Activated CD8-positive, alpha-beta memory T cell treated with anti-CD3 and anti-CD28 coated beads for 4 hours (primary cell): Measurements from ENCODE around the gene DPEP3.
"Not testable (repeated sequence)": the region's sequence is repeated elsewhere in the genome, so short reads cannot be mapped to it uniquely, and the experiment has no call there.

ENCODE experiments used
- DNase-seq, 2 donors: peaks; one replicate each; pipeline ENCODE4 v3.0.0-alpha.2; 2020; ENCODE audit warnings: low read depth in 2 of 2

The DPEP3 gene

GRCh38 chr16:67979955-67980678 lies at the start of gene DPEP3:
TSS of gene DPEP3 (minus strand) at chr16:67980499. CDS start at chr16:67980380, 119 bp downstream.
- no peak for DNase-seq

DNA sequence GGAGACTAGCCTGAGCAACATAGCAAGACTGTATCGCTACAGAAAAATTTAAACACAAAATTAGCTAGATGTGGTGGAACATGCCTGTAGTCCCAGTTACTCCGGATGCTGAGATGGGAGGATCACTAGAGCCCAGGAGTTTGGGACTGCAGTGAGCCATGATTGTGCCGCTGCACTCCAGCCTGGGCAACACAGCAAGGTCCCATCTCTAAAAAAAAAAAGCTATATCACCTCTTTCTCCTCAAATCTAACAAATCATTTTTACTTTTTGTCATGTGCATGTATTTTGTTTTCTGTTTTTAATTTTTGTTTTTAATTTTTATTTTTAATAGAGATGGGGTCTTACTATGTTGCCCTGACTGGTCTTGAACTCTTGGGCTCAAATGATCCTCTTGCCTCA lies 48.7 kb upstream of the DPEP3 start:
- DNase-seq: no peak

- DNase-seq: peak; percentile 85 to 92
Observed at GRCh38 chr16:68022728-68023537, 42.6 kb upstream of the DPEP3 start, which contains the start of the genes DDX28 and DUS2. TSS of gene DDX28 (minus strand) at chr16:68023232. CDS start at chr16:68023202, 30 bp downstream. TSS of gene DUS2 (plus strand) at chr16:68023284. CDS start at chr16:68038024, 14,740 bp downstream.

GRCh38 chr16:68022278-68022727 lies 42.0 kb upstream of the DPEP3 start:
- no peak for DNase-seq

- no peak for DNase-seq
Observed at GRCh38 chr16:68021490-68021889, 41.2 kb upstream of the DPEP3 start.

DNA sequence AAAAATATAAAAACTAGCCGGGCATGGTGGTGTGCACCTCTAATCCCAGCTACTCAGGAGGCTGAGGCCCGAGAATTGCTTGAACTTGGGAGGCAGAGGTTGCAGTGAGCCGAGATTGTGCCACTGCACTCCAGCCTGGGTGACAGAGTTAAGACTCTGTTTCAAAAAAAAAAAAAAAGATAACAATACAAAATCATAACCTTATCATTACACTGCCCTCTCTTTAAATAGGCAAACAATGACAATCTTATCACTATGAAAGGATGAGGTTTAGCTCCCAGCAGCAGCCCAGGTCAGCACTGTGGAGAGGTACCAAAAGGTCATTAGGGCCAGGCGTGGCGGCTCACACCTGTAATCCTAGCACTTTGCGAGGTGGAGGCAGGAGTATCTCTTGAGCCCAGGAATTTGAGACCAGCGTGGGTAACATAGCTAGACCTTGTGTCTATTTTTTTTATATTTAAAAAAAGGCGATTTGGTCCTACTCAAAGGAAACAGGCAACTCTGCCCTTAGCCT lies 38.9 kb upstream of the DPEP3 start:
- DNase-seq: no peak

DNA sequence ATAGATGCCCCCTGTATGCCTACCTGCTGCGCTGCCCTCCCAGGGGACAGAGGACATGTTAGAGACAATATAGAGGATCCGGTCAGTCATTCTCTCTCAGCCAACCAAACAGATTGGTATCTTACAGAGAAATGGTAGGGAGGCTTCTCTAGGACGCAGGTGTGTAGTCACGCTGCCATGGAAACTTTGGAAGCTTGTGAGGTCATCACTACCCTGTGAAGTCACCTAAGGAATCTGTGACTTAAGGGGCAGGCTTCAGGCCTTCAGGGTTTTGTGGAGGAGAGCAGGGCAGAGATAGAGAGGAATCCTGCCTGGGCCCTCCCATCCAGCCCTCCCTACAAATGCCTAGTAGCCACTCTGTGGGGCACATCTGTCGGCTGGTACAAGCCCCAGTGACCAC lies 35.4 kb upstream of the DPEP3 start, which contains the start of gene DPEP2NB:
Gene DPEP2NB, minus strand, starts transcription at position 231 of the 400 bp plus-strand sequence. Its CDS starts 141 bp downstream, at position 90.
- no peak for DNase-seq

DNA sequence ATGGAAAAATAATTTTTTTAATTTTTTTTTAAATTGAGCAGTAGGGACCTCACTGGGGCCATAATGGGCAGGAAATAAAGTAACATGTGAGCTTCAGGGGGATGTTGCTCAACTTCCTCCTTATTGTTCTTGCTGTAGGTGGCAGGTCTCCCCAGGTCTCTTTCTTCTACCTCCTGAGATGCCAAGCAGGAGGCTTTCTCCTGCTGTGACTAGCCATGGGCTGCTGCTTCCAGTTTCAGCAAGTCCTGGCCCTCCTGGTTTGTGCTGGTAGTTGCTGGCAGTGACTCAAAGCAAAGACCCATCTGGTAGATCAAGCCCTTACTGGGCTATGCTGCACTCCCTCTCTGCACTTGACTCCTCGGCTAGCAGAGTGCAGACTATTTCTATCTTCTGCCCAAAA lies 33.1 kb upstream of the DPEP3 start:
- DNase-seq: no peak

GRCh38 chr16:68009872-68010271 lies 29.6 kb upstream of the DPEP3 start:
- DNase-seq: not testable (repeated sequence)

- DNase-seq: no peak
Observed at GRCh38 chr16:68009157-68009735, 28.9 kb upstream of the DPEP3 start.

DNA sequence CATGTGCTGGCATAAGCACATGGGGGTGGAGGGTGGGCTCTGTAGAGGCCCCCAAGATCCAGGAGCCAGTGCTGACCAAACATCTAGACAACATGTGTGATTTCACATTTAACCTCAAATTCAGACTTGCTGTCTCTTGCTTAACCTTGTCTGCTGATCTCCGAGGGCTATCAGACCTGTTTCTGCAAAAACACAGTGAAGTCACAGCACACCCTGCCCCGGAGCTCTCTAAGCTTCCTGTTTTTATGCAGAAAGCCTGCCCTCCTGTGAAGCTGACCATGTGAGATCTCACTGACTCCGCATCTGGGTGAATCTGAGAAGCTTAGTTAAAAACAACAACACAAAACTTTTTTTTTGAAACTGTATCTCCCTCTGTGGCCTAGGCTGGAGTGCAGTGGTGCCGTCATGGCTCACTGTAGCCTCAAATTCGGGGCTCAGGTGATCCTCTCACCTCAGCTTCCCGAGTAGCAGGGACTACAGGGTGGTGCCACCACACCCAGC lies 25.5 kb upstream of the DPEP3 start:
- no peak for DNase-seq

GRCh38 chr16:68005211-68005610 lies 24.9 kb upstream of the DPEP3 start:
- DNase-seq: no peak

DNA sequence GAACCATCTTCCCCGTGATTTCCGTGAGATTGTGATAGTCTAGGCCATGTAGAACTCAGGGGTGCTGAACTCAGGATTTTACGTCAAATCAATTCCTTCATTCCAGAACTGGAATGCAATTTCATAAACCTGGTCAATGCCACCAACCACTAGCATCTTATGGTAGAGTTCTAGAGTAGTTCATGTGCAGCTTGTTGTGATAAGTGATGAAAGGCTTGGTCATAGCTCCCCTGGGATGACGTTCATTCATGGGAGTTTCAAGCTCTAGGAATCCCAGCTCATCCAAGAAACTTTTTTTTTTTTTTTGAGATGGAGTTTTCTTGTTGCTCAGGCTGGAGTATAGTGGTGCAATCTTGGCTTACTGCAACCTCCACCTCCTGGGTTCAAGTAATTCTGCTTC lies 22.7 kb upstream of the DPEP3 start:
- no peak for DNase-seq

- DNase-seq: no peak
Observed at GRCh38 chr16:68000450-68000849, 20.2 kb upstream of the DPEP3 start.

DNA sequence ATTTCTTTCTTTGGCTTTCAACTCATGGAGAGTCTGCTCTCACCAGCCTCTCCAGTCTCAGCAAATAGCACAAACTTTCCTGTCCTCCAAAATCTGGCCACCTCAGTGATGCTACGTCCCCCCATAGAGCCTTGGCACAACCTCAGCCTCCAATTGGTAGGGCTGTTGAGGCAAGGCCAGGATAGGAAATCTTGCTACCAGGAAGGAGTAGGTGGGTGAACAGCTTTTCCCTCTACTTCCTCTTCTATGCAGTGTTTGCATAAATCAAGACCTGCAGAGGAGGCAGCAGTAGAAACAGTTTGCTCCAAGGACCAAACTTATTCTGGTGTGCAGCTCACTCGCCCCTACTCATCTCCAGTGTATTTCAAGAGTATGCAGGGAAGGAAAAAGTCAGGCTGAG lies 19.7 kb upstream of the DPEP3 start:
- DNase-seq: no peak

DNA sequence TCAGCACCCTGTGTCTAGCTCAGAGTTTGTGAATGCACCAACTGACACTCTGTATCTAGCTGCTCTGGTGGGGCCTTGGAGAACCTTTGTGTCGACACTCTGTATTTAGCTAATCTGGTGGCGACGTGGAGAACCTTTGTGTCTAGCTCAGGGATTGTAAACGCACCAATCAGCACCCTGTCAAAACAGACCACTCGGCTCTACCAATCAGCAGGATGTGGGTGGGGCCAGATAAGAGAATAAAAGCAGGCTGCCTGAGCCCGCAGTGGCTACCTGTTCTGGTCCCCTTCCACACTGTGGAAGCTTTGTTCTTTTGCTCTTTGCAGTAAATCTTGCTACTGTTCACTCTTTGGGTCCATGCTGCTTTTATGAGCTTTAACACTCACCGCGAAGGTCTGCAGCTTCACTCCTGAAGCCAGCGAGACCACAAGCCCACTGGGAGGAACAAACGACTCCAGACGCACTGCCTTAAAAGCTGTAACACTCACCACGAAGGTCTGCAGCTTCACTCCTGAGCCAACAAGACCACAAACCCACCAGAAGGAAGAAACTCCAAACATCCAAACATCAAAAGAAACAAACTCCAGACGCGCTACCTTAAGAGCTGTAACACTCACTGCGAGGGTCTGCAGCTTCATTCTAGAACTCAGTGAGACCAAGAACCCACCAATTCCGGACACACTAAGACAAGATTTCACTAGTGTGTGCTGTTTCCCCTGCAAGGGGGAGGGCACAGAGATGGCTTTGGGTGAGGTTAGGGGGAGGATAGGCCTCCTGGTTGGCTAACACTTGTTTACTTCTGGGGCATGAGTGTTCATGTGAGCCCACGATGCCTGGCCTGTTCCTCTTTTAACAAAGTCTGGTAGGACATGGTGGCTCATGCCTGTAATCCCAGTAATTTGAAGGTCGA lies 18.7 kb upstream of the DPEP3 start, which contains the start of gene DPEP2:
Gene DPEP2, minus strand, starts transcription at position 706 of the 910 bp plus-strand sequence. CDS start 6,272 bp downstream, outside the sequence.
- not testable (repeated sequence) for DNase-seq

GRCh38 chr16:67998231-67998778 lies 18.0 kb upstream of the DPEP3 start:
- DNase-seq: not testable (repeated sequence)

GRCh38 chr16:67996666-67997065 lies 16.4 kb upstream of the DPEP3 start:
- no peak for DNase-seq

DNA sequence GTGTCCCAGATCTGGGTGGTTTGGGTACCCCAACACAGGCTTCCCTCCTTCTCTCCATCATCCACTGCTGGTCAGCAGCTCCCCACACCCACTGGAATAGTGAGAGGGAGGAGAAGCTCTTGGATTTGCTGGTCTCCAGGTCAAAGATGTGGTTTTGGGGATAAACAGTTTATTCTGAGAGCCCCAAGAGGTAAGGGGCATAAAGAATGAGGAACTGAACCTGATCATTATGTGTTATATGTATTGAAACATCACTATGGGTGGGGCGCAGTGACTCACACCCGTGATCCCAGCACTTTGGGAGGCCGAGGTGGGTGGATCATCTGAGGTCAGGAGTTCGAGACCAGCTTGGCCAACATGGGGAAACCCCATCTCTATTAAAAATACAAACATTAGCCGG lies 15.1 kb upstream of the DPEP3 start:
- no peak for DNase-seq

- DNase-seq: not testable (repeated sequence)
Observed at GRCh38 chr16:67994040-67994408, 13.7 kb upstream of the DPEP3 start.
